ENCODE results near the gene MAST4. TPM values are rescaled to one million over a fixed set of nuclear protein-coding genes. Genes with fewer than 3 reads are reported as not detected.

MAST4 gene
- total and polyA plus RNA-seq, 2 of the 13 experiments (the other 11 are each of a cell fraction or from before 2014, with no cell fraction given): 3.4 to 3.7 TPM

- WGBS (ENCODE audit: low lambda C conversion rate): 11% methylated on average over 3 of the region's 3 CpGs
- DNase-seq (ENCODE audit: low spot score) (no peak), ATAC-seq (no peak), FAIRE-seq (no peak)
- Histone ChIP-seq H3K27ac (ENCODE audit: extremely low read length, insufficient read depth, low read length) (no peak overlapping the region), H3K79me2 (ENCODE audit: insufficient read depth, low read length) (no peaks in the 10 kb centered on the region), H3K36me3 (replicated peaks in 1 of 2; ENCODE audit: control insufficient read depth in 1 of 2, insufficient read depth in 2 of 2, low read length in 2 of 2) (no peaks in the 10 kb centered on the region), H3K4me1 (ENCODE audit: insufficient read depth, low read length) (no peaks in the 10 kb centered on the region), H3K4me2 (ENCODE audit: low read depth, low read length) (no peak overlapping the region), H3K4me3 (replicated peaks in 1 of 3; ENCODE audit: insufficient read depth in 1 of 3, low read depth in 2 of 3, low read length in 3 of 3) (no peak overlapping the region), H3K9ac (ENCODE audit: insufficient read depth, low read depth, low read length) (no peak overlapping the region), H2AFZ (ENCODE audit: low read length) (no peak overlapping the region), H3K9me3 (ENCODE audit: low read length) (no peaks in the 10 kb centered on the region), H3K27me3 (ENCODE audit: control insufficient read depth in 1 of 2, insufficient read depth in 2 of 2, low read length in 2 of 2) (peaks cover 1 to 2% of the 10 kb centered on the region in 2 experiments; a peak in 2 of 5 replicates), H4K20me1 (ENCODE audit: insufficient read depth, low read length) (no peaks in the 10 kb centered on the region)
- no TSS peak for BruUV-seq (replicated peaks)
- TF ChIP-seq ZNF580 (CRISPR knock-in tag; IDR thresholded peaks at IDR 0.05; ENCODE audit: borderline replicate concordance, low read depth): no peak
- no peak for TF ChIP-seq ZNF879 (CRISPR knock-in tag; IDR thresholded peaks at IDR 0.05)
- no peak for TF ChIP-seq NFAT5 (CRISPR knock-in tag; IDR thresholded peaks at IDR 0.05)
- no peak for TF ChIP-seq NFRKB (IDR thresholded peaks at IDR 0.05)
- CTCF ChIA-PET (ENCODE audit: low intra/inter-chr PET ratio, low total read pairs): no interaction called here
- in situ Hi-C loops (cut with HindIII; ENCODE audit: extremely low pct_ligation_motif_present, low pct_unique_long_range_greater_than_20kb): no loop called here
- POLR2A ChIA-PET: no interaction called here
- intact Hi-C loops (cut with micrococcal nuclease; ENCODE audit: unreplicated experiment): no loop called here
Observed at GRCh38 chr5:66802941-66803340, 206.7 kb downstream of the MAST4 start.

All from HepG2 (cell line).